SK-N-MC (cell line): ENCODE measurements around the gene GFOD1.

Experiments used
- EZH2 ChIP-seq: fragments of 200-600 bp; sonication (generic); IDR thresholded peaks from one replicate; pipeline ENCODE4 v1.6.1; 2017; ENCODE audit warnings: antibody characterized with exemption
- FOXP2 ChIP-seq: optimal IDR thresholded peaks from 2 replicates; pipeline ENCODE3; 2011; ENCODE audit warnings: mild to moderate bottlenecking, moderate library complexity; ENCODE audit not compliant: insufficient read depth; ENCODE audit errors: extremely low read length, control extremely low read depth
- POLR2AphosphoS5 ChIP-seq: IDR thresholded peaks from 2 replicates; pipeline ENCODE4 v1.6.1; 2012; ENCODE audit warnings: mild to moderate bottlenecking, low read depth, low read length, borderline replicate concordance

- TF ChIP-seq POLR2AphosphoS5, result no peak
- no peak for TF ChIP-seq EZH2
- no peak for TF ChIP-seq FOXP2
Measured at GRCh38 chr6:13515912-13516311, 28.5 kb upstream of the GFOD1 start.
